B cell (primary cell): Measurements from ENCODE around the gene LGSN. TPM values are rescaled to one million over a fixed set of nuclear protein-coding genes. Genes with fewer than 3 reads are reported as not detected.

Experiments
- ATAC-seq: fragments of 200-7000 bp; cut with Tn5 transposase; one replicate; pipeline ENCODE4 v1.10.0; 2021; ENCODE audit warnings: low read depth, mild to moderate bottlenecking, moderate number of reproducible peaks, moderate library complexity
- CTCF ChIA-PET: fragments of 350-600 bp; sonication (Branson Sonifier 250); formaldehyde crosslinking; loops from one replicate; lab custom pipeline; 2021; ENCODE audit warnings: antibody characterized with exemption, inconsistent platforms; lab: Charles Lee
- POLR2A ChIA-PET: fragments of 350-600 bp; sonication (Branson Sonifier 250); formaldehyde crosslinking; loops from one replicate; lab custom pipeline; 2021; ENCODE audit warnings: antibody characterized with exemption; lab: Charles Lee
- DNase-seq: peaks from one replicate; pipeline ENCODE4 v3.0.0; 2013
- H2AFZ ChIP-seq: 2 replicates; pipeline ENCODE4 v1.6.1; 2012; ENCODE audit warnings: mild to moderate bottlenecking, low read depth, low read length; ENCODE audit not compliant: insufficient read depth, poor library complexity, severe bottlenecking
- H3K27ac ChIP-seq, 2 donors: 1 replicate in 1 of 2; 2 replicates in 1 of 2; pipeline ENCODE4 v1.5.1; 2012 to 2013; ENCODE audit warnings: low read length in 2 of 2, mild to moderate bottlenecking in 2 of 2, moderate library complexity in 1 of 2
- H3K27me3 ChIP-seq, 4 experiments: fragments of 200-600 bp in 1 of 4; sonication (generic) in 1 of 4; replicated peaks in 1 of 4; 1 replicate in 2 of 4; 2 replicates in 2 of 4; pipeline versions ENCODE4 v1.6.1 to v1.7.0; 2013 to 2016; ENCODE audit warnings: low read length in 3 of 4, mild to moderate bottlenecking in 2 of 4, mixed read lengths in 1 of 4, moderate library complexity in 1 of 4; ENCODE audit not compliant: insufficient read depth in 4 of 4, control insufficient read depth in 3 of 4; ENCODE audit errors: control extremely low read depth in 1 of 4
- H3K36me3 ChIP-seq, 2 experiments: replicated peaks in 1 of 2; 1 replicate in 1 of 2; 2 replicates in 1 of 2; pipeline versions ENCODE4 v1.6.1 to v1.7.1; 2013; ENCODE audit warnings: low read length in 1 of 2; ENCODE audit not compliant: insufficient read depth in 2 of 2, control insufficient read depth in 1 of 2; ENCODE audit errors: control extremely low read depth in 1 of 2, extremely low read depth in 1 of 2
- H3K4me1 ChIP-seq, 2 donors: fragments of 200-600 bp in 1 of 2; sonication (generic) in 1 of 2; 1 replicate in 1 of 2; 2 replicates in 1 of 2; pipeline versions ENCODE4 v1.5.1 to v1.6.1; 2013 to 2017; ENCODE audit warnings: low read length in 2 of 2; ENCODE audit not compliant: control insufficient read depth in 2 of 2, insufficient read depth in 2 of 2
- H3K4me2 ChIP-seq: replicated peaks from 2 replicates; pipeline ENCODE3; 2012; ENCODE audit warnings: mild to moderate bottlenecking, low read depth, low read length; ENCODE audit not compliant: poor library complexity, severe bottlenecking
- H3K4me3 ChIP-seq, 5 experiments: fragments of 200-600 bp in 1 of 5; sonication (generic) in 1 of 5; 1 replicate in 3 of 5; 2 replicates in 2 of 5; pipeline versions ENCODE4 v1.5.1 to v1.7.0; 2011 to 2016; ENCODE audit warnings: low read length in 4 of 5, mild to moderate bottlenecking in 4 of 5, low read depth in 2 of 5, control low read depth in 1 of 5, moderate library complexity in 1 of 5; ENCODE audit not compliant: insufficient read depth in 1 of 5; ENCODE audit errors: control extremely low read depth in 1 of 5, extremely low read depth in 1 of 5
- H3K79me2 ChIP-seq: fragments of 200-600 bp; sonication (generic); one replicate; pipeline ENCODE4 v1.6.0; 2016; ENCODE audit warnings: low read length; ENCODE audit not compliant: control insufficient read depth, insufficient read depth
- H3K9ac ChIP-seq: fragments of 200-600 bp; sonication (generic); 2 replicates; pipeline ENCODE4 v1.6.1; 2017; ENCODE audit warnings: mild to moderate bottlenecking, low read length, moderate library complexity
- H3K9me3 ChIP-seq, 3 donors: one replicate each; pipeline versions ENCODE4 v1.6.1 to v1.7.1; 2013; ENCODE audit warnings: low read length in 2 of 3; ENCODE audit not compliant: control insufficient read depth in 2 of 3, insufficient read depth in 1 of 3; ENCODE audit errors: control extremely low read depth in 1 of 3
- H4K20me1 ChIP-seq: 2 replicates; pipeline ENCODE4 v1.6.0; 2012; ENCODE audit warnings: mild to moderate bottlenecking, low read length; ENCODE audit not compliant: insufficient read depth, control insufficient read depth, poor library complexity, severe bottlenecking
- H3K27ac Mint-ChIP-seq: one replicate; pipeline ENCODE4 v1.8.0; 2021; ENCODE audit warnings: mixed read lengths
- H3K27me3 Mint-ChIP-seq: one replicate; pipeline ENCODE4 v1.8.0; 2021; ENCODE audit warnings: mixed read lengths
- H3K4me1 Mint-ChIP-seq: one replicate; pipeline ENCODE4 v1.8.0; 2021; ENCODE audit warnings: mixed read lengths
- H3K4me3 Mint-ChIP-seq: one replicate; pipeline ENCODE4 v1.8.0; 2021; ENCODE audit warnings: mixed read lengths
- H3K9me3 Mint-ChIP-seq: one replicate; pipeline ENCODE4 v1.8.0; 2022; ENCODE audit warnings: mixed read lengths; ENCODE audit not compliant: insufficient read depth
- EZH2 ChIP-seq: IDR thresholded peaks from 2 replicates; pipeline ENCODE4 v1.6.1; 2012; ENCODE audit warnings: borderline replicate concordance, low read depth, mild to moderate bottlenecking, moderate library complexity, low read length; ENCODE audit not compliant: insufficient read depth, poor library complexity, severe bottlenecking
- WGBS: methylation state at CpG from one replicate; pipeline ENCODE4 v1.1.5; 2013; ENCODE audit warnings: missing lambda C conversion rate; ENCODE audit not compliant: insufficient coverage; 5-methylcytosine and 5-hydroxymethylcytosine counted together
- intact Hi-C: fragments of 100-400 bp; cut with micrococcal nuclease; formaldehyde crosslinking; loops from one replicate; pipeline ENCODE4 v1.10.0; 2022
- polyA plus RNA-seq: library from polyadenylated mRNA; depleted of rRNA; stranded (reverse); fragments of >200 nt; gene quantifications from 2 replicates; pipeline ENCODE4 v1.2.3, GENCODE V29; 2012
- total RNA-seq, 2 donors: library from RNA; stranded (reverse); fragments of 120-200 nt in 1 of 2; gene quantifications; 1 replicate in 1 of 2; 2 replicates in 1 of 2; pipeline versions ENCODE4 v1.2.3 to v1.2.4, GENCODE V29; 2013 to 2022
- TF ChIP-seq, protein P1 (sequence below): fragments of 200-600 bp; IDR thresholded peaks from one replicate; pipeline ENCODE4 v1.8.0; 2022; ENCODE audit warnings: antibody characterized with exemption, mild to moderate bottlenecking

The LGSN gene
- total and polyA plus RNA-seq, 2 donors (not counting 1 experiment from before 2014, with no cell fraction given), result not detected

DNA sequence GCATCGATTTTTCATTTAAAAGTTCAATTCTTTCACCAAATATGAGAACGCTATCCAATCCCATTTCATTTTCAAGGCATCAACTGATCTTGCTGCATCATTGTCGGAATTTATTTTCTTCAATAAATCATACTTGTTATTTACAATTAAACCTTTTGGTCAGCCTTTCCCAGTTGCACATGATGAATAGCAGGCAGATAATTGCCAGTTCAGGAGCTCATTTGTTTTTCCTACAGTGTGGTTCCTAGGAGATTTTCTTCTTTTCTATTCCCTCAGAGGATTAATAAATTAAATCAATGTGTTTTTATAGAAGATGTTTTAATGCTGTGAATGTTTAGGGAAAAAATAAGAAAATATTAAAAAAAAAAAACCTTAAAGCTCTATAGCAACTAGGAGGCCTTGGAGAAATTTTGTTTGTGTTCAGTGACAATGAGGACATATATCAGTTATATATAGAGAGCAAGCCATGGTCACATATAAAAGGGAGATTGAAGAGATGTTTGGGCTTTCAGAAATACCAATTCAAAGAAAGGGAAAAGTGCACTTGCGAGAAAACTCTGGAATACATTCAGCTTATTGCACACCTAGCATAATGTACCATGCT lies 30.4 kb downstream of the LGSN start:
- H3K4me3 Mint-ChIP-seq, result no peak overlapping the region
- TF ChIP-seq, protein P1, sequence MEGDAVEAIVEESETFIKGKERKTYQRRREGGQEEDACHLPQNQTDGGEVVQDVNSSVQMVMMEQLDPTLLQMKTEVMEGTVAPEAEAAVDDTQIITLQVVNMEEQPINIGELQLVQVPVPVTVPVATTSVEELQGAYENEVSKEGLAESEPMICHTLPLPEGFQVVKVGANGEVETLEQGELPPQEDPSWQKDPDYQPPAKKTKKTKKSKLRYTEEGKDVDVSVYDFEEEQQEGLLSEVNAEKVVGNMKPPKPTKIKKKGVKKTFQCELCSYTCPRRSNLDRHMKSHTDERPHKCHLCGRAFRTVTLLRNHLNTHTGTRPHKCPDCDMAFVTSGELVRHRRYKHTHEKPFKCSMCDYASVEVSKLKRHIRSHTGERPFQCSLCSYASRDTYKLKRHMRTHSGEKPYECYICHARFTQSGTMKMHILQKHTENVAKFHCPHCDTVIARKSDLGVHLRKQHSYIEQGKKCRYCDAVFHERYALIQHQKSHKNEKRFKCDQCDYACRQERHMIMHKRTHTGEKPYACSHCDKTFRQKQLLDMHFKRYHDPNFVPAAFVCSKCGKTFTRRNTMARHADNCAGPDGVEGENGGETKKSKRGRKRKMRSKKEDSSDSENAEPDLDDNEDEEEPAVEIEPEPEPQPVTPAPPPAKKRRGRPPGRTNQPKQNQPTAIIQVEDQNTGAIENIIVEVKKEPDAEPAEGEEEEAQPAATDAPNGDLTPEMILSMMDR, result no peak
- no peak for TF ChIP-seq EZH2
- Histone ChIP-seq H3K27ac (no peak overlapping the region), H2AFZ (no peak overlapping the region), H3K9me3 (no peaks in the 10 kb centered on the region), H3K9ac (no peak overlapping the region), H3K79me2 (no peaks in the 10 kb centered on the region), H3K27me3 (no peaks in the 10 kb centered on the region), H3K36me3 (no peaks in the 10 kb centered on the region), H3K4me1 (no peaks in the 10 kb centered on the region), H3K4me2 (no peak overlapping the region), H3K4me3 (no peak overlapping the region), H4K20me1 (no peaks in the 10 kb centered on the region)
- no peaks in the 10 kb centered on the region for H3K4me1 Mint-ChIP-seq
- peaks cover 2% of the 10 kb centered on the region for H3K27me3 Mint-ChIP-seq
- no peak overlapping the region for H3K27ac Mint-ChIP-seq
- intact Hi-C loops, result no loop called here
- ChIA-PET CTCF (no interaction called here), POLR2A (no interaction called here)
- no CpG with 5 or more reads among the region's 4 CpGs for WGBS
- DNase-seq (no peak), ATAC-seq (no peak)
- H3K9me3 Mint-ChIP-seq, result no peaks in the 10 kb centered on the region

- H3K9me3 Mint-ChIP-seq, result peaks cover 2% of the 10 kb centered on the region
- H3K4me1 ChIP-seq, result no peaks in the 10 kb centered on the region
- no peak overlapping the region for H3K4me2 ChIP-seq
- H3K36me3 ChIP-seq, result no peaks in the 10 kb centered on the region
- TF ChIP-seq, protein P1, result no peak
- TF ChIP-seq EZH2, result no peak
- no peaks in the 10 kb centered on the region for H3K27me3 ChIP-seq
- ATAC-seq (no peak), DNase-seq (no peak)
- no peaks in the 10 kb centered on the region for H4K20me1 ChIP-seq
- no peak overlapping the region for H3K9ac ChIP-seq
- 93% methylated on average over 2 of the region's 3 CpGs for WGBS
- no peaks in the 10 kb centered on the region for H3K9me3 ChIP-seq
- intact Hi-C loops, result no loop called here
- H3K4me3 Mint-ChIP-seq, result no peak overlapping the region
- H3K27me3 Mint-ChIP-seq, result no peaks in the 10 kb centered on the region
- H3K27ac Mint-ChIP-seq, result no peak overlapping the region
- no peaks in the 10 kb centered on the region for H3K79me2 ChIP-seq
- CTCF ChIA-PET, result interaction anchor here (1.4 kb wide), 1 partner anchor 1471 kb away, joined by 3 read pairs; no protein-coding TSS in a partner anchor
- POLR2A ChIA-PET, result no interaction called here
- H3K4me1 Mint-ChIP-seq, result no peaks in the 10 kb centered on the region
- H2AFZ ChIP-seq, result no peak overlapping the region
- no peak overlapping the region for H3K4me3 ChIP-seq
- no peak overlapping the region for H3K27ac ChIP-seq
Measured at GRCh38 chr6:63280639-63281180, 39.1 kb downstream of the LGSN start.
